Measurements from ENCODE around the gene GPR146. TPM values are rescaled to one million over a fixed set of nuclear protein-coding genes. Genes with fewer than 3 reads are reported as not detected.

GPR146 gene
- total and polyA plus RNA-seq, 2 of the 13 experiments (the other 11 are each of a cell fraction or from before 2014, with no cell fraction given), result 2.0 to 15.9 TPM

DNA sequence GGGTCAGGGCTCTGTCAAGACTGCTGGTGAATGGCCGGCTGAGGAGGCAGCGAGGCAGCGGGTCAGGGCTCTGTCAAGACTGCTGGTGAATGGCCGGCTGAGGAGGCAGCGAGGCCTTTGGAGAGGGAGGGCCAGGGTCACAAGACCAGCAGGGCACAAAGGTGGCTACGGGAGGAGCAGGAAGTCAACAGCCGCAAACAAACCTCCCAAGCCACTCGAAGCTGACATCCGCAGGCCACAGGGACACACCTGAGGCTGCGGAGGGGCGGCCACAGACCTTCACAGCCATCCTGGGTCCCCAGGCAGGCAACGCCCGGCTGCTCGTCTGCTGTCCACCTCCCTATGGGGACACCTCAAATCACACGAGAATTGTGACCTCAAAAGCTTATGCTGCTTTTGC lies 34.6 kb downstream of the GPR146 start (continued):
- TF ChIP-seq, protein P1, sequence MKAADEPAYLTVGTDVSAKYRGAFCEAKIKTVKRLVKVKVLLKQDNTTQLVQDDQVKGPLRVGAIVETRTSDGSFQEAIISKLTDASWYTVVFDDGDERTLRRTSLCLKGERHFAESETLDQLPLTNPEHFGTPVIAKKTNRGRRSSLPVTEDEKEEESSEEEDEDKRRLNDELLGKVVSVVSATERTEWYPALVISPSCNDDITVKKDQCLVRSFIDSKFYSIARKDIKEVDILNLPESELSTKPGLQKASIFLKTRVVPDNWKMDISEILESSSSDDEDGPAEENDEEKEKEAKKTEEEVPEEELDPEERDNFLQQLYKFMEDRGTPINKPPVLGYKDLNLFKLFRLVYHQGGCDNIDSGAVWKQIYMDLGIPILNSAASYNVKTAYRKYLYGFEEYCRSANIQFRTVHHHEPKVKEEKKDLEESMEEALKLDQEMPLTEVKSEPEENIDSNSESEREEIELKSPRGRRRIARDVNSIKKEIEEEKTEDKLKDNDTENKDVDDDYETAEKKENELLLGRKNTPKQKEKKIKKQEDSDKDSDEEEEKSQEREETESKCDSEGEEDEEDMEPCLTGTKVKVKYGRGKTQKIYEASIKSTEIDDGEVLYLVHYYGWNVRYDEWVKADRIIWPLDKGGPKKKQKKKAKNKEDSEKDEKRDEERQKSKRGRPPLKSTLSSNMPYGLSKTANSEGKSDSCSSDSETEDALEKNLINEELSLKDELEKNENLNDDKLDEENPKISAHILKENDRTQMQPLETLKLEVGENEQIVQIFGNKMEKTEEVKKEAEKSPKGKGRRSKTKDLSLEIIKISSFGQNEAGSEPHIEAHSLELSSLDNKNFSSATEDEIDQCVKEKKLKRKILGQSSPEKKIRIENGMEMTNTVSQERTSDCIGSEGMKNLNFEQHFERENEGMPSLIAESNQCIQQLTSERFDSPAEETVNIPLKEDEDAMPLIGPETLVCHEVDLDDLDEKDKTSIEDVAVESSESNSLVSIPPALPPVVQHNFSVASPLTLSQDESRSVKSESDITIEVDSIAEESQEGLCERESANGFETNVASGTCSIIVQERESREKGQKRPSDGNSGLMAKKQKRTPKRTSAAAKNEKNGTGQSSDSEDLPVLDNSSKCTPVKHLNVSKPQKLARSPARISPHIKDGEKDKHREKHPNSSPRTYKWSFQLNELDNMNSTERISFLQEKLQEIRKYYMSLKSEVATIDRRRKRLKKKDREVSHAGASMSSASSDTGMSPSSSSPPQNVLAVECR (CRISPR knock-in tag; IDR thresholded peaks at IDR 0.05; ENCODE audit: borderline replicate concordance), result peak; percentile 26; the same call in 1 of the 2 replicates
- TF ChIP-seq CHD4 (IDR thresholded peaks at IDR 0.05; ENCODE audit: borderline replicate concordance, low read length) (no peak), SIN3A (IDR thresholded peaks at IDR 0.05; ENCODE audit: borderline replicate concordance, low read depth, low read length) (no peak), ARHGAP35 (CRISPR knock-in tag; IDR thresholded peaks at IDR 0.05; ENCODE audit: borderline replicate concordance) (no peak), NFKBIZ (CRISPR knock-in tag; IDR thresholded peaks at IDR 0.05) (no peak), KDM4B (CRISPR knock-in tag; IDR thresholded peaks at IDR 0.05) (no peak), NFYB (CRISPR knock-in tag; IDR thresholded peaks at IDR 0.05) (no peak), SOX6 (IDR thresholded peaks at IDR 0.05) (no peak), SOX6 (CRISPR knock-in tag; IDR thresholded peaks at IDR 0.05) (no peak), ZNF615 (CRISPR knock-in tag; IDR thresholded peaks at IDR 0.05; ENCODE audit: borderline replicate concordance) (no peak), HDAC1 (CRISPR knock-in tag; IDR thresholded peaks at IDR 0.05) (0 out of 2 replicates have a peak, but pooled peaks have one; percentile 24), EEA1 (CRISPR knock-in tag; IDR thresholded peaks at IDR 0.05; ENCODE audit: borderline replicate concordance) (no peak), ZNF138 (CRISPR knock-in tag; IDR thresholded peaks at IDR 0.05; ENCODE audit: low read depth) (no peak)
- TF ChIP-seq, protein P2, sequence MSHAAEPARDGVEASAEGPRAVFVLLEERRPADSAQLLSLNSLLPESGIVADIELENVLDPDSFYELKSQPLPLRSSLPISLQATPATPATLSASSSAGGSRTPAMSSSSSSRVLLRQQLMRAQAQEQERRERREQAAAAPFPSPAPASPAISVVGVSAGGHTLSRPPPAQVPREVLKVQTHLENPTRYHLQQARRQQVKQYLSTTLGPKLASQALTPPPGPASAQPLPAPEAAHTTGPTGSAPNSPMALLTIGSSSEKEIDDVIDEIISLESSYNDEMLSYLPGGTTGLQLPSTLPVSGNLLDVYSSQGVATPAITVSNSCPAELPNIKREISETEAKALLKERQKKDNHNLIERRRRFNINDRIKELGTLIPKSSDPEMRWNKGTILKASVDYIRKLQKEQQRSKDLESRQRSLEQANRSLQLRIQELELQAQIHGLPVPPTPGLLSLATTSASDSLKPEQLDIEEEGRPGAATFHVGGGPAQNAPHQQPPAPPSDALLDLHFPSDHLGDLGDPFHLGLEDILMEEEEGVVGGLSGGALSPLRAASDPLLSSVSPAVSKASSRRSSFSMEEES (CRISPR knock-in tag; IDR thresholded peaks at IDR 0.05), result peak; percentile 90
- TF ChIP-seq, protein P3, sequence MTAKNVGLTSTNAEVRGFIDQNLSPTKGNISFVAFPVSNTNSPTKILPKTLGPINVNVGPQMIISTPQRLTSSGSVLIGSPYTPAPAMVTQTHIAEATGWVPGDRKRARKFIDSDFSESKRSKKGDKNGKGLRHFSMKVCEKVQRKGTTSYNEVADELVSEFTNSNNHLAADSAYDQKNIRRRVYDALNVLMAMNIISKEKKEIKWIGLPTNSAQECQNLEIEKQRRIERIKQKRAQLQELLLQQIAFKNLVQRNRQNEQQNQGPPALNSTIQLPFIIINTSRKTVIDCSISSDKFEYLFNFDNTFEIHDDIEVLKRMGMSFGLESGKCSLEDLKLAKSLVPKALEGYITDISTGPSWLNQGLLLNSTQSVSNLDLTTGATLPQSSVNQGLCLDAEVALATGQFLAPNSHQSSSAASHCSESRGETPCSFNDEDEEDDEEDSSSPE (CRISPR knock-in tag; IDR thresholded peaks at IDR 0.05), result no peak
- TF ChIP-seq, protein P4, sequence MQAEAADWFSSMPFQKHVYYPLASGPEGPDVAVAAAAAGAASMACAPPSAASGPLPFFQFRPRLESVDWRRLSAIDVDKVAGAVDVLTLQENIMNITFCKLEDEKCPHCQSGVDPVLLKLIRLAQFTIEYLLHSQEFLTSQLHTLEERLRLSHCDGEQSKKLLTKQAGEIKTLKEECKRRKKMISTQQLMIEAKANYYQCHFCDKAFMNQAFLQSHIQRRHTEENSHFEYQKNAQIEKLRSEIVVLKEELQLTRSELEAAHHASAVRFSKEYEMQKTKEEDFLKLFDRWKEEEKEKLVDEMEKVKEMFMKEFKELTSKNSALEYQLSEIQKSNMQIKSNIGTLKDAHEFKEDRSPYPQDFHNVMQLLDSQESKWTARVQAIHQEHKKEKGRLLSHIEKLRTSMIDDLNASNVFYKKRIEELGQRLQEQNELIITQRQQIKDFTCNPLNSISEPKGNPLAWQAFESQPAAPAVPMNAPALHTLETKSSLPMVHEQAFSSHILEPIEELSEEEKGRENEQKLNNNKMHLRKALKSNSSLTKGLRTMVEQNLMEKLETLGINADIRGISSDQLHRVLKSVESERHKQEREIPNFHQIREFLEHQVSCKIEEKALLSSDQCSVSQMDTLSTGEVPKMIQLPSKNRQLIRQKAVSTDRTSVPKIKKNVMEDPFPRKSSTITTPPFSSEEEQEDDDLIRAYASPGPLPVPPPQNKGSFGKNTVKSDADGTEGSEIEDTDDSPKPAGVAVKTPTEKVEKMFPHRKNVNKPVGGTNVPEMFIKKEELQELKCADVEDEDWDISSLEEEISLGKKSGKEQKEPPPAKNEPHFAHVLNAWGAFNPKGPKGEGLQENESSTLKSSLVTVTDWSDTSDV (CRISPR knock-in tag; IDR thresholded peaks at IDR 0.05), result no peak
- TF ChIP-seq, protein P5, sequence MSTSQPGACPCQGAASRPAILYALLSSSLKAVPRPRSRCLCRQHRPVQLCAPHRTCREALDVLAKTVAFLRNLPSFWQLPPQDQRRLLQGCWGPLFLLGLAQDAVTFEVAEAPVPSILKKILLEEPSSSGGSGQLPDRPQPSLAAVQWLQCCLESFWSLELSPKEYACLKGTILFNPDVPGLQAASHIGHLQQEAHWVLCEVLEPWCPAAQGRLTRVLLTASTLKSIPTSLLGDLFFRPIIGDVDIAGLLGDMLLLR (CRISPR knock-in tag; IDR thresholded peaks at IDR 0.05), result no peak
- TF ChIP-seq, protein P6, sequence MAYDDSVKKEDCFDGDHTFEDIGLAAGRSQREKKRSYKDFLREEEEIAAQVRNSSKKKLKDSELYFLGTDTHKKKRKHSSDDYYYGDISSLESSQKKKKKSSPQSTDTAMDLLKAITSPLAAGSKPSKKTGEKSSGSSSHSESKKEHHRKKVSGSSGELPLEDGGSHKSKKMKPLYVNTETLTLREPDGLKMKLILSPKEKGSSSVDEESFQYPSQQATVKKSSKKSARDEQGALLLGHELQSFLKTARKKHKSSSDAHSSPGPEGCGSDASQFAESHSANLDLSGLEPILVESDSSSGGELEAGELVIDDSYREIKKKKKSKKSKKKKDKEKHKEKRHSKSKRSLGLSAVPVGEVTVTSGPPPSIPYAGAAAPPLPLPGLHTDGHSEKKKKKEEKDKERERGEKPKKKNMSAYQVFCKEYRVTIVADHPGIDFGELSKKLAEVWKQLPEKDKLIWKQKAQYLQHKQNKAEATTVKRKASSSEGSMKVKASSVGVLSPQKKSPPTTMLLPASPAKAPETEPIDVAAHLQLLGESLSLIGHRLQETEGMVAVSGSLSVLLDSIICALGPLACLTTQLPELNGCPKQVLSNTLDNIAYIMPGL (CRISPR knock-in tag; IDR thresholded peaks at IDR 0.05; ENCODE audit: borderline replicate concordance in 1 of 2, low read depth in 1 of 2), result no peak

All from HepG2 (cell line).